K562 (cell line): Measurements from ENCODE around the gene CSRNP2. TPM values are rescaled to one million over a fixed set of nuclear protein-coding genes. Genes with fewer than 3 reads are reported as not detected.
A peak's percentile ranks its signal among the peaks of the same experiment; 100 is the strongest.

Experiments used
- CBX2 ChIP-seq: fragments of 200-600 bp; sonication (generic); IDR thresholded peaks from one replicate; pipeline ENCODE4 v1.6.1; 2012; ENCODE audit warnings: mild to moderate bottlenecking, low read length, inconsistent platforms; ENCODE audit not compliant: insufficient read depth, poor library complexity, severe bottlenecking
- DACH1 ChIP-seq: fragments of 450-650 bp; IDR thresholded peaks from 2 replicates; pipeline ENCODE4 v1.6.1; 2018; ENCODE audit not compliant: partially characterized antibody
- GTF2E2 ChIP-seq: fragments of 200-800 bp; sonication (Bioruptor generic); IDR thresholded peaks from 2 replicates; pipeline ENCODE4 v1.6.1; 2016; ENCODE audit warnings: missing genetic modification characterization, missing compliant biosample characterization
- HMG20B ChIP-seq: fragments of 250-450 bp; sonication (Bioruptor Pico); IDR thresholded peaks from 2 replicates; pipeline ENCODE4 v1.5.0; 2021; ENCODE audit warnings: mild to moderate bottlenecking
- KDM1A ChIP-seq, 2 experiments: fragments of 450-650 bp; IDR thresholded peaks; 2 replicates each; pipeline ENCODE4 v1.6.1; 2016; ENCODE audit warnings: mild to moderate bottlenecking in 2 of 2
- KLF6 ChIP-seq: fragments of 250-450 bp; sonication (Bioruptor Pico); IDR thresholded peaks from 2 replicates; pipeline ENCODE4 v1.4.0; 2020; ENCODE audit warnings: mild to moderate bottlenecking, moderate library complexity, borderline replicate concordance
- MAZ ChIP-seq, 2 experiments: fragments of 450-650 bp in 1 of 2; sonication (generic) in 1 of 2; formaldehyde crosslinking; IDR thresholded peaks in 1 of 2; conservative IDR thresholded peaks in 1 of 2; 2 replicates each; pipeline versions ENCODE4 v1.4.0 to v1.5.0; 2020; ENCODE audit warnings: mild to moderate bottlenecking in 1 of 2, missing genetic modification reagents in 1 of 2
- MTF1 ChIP-seq: fragments of 250-450 bp; sonication (Bioruptor Pico); IDR thresholded peaks from 2 replicates; pipeline ENCODE4 v1.9.0; 2021; ENCODE audit warnings: moderate library complexity, mild to moderate bottlenecking, inconsistent platforms, borderline replicate concordance
- SMARCC2 ChIP-seq: fragments of 450-650 bp; IDR thresholded peaks from 2 replicates; pipeline ENCODE4 v1.6.1; 2017; ENCODE audit warnings: antibody characterized with exemption, moderate library complexity, mild to moderate bottlenecking, low read depth
- ZNF165 ChIP-seq: fragments of 250-450 bp; sonication (Bioruptor Pico); IDR thresholded peaks from 2 replicates; pipeline ENCODE4 v1.4.0; 2020; ENCODE audit warnings: borderline replicate concordance
- ZNF3 ChIP-seq: fragments of 250-450 bp; sonication (Bioruptor Pico); IDR thresholded peaks from 2 replicates; pipeline ENCODE4 v1.5.0; 2021; ENCODE audit warnings: mild to moderate bottlenecking, moderate library complexity
- ZNF589 ChIP-seq: fragments of 200-800 bp; sonication (Bioruptor generic); IDR thresholded peaks from 2 replicates; pipeline ENCODE4 v1.6.1; 2016; ENCODE audit warnings: low read depth, missing genetic modification characterization, missing compliant biosample characterization
- ZNF695 ChIP-seq: fragments of 450-650 bp; formaldehyde crosslinking; IDR thresholded peaks from 2 replicates; pipeline ENCODE4 v1.4.0; 2020; ENCODE audit warnings: mild to moderate bottlenecking, moderate library complexity
- ZNF77 ChIP-seq: fragments of 250-450 bp; sonication (Bioruptor Pico); IDR thresholded peaks from 2 replicates; pipeline ENCODE4 v1.5.0; 2020
- polyA plus RNA-seq, 8 experiments: library from polyadenylated mRNA; depleted of rRNA in 4 of 8; stranded (reverse) in 5 of 8; unstranded in 3 of 8; fragments of >200 nt; fragmentation: Nextera tagmentation in 2 of 8; fragmentation: Illumina TruSeq in 1 of 8; extraction: Ambion mirVana in 2 of 8; extraction: Trizol in 1 of 8; gene quantifications; 2 replicates each; pipeline versions ENCODE4 v1.2.1 to v1.2.3, GENCODE V29; 2011 to 2014; ENCODE audit warnings: inconsistent platforms in 1 of 8, missing spikeins in 1 of 8
- total RNA-seq, 7 experiments: library from RNA; depleted of rRNA in 6 of 7; stranded (reverse); fragments of >200 nt in 6 of 7; fragmentation: Illumina TruSeq in 2 of 7; extraction: Trizol in 2 of 7; gene quantifications; 2 replicates each; pipeline versions ENCODE4 v1.2.1 to v1.2.3, GENCODE V29; 2011 to 2021; ENCODE audit warnings: low replicate concordance in 1 of 7
- TF ChIP-seq, protein P1 (sequence below): fragments of 250-450 bp; sonication (Bioruptor Pico); IDR thresholded peaks from 2 replicates; pipeline ENCODE4 v1.9.0; 2021; ENCODE audit warnings: mild to moderate bottlenecking
- TF ChIP-seq, protein P2 (sequence below), 2 experiments: fragments of 450-650 bp in 1 of 2; IDR thresholded peaks; 2 replicates each; pipeline ENCODE4 v1.6.1; 2011 to 2017; ENCODE audit warnings: low read depth in 2 of 2, antibody characterized with exemption in 1 of 2, borderline replicate concordance in 1 of 2, low read length in 1 of 2, mild to moderate bottlenecking in 1 of 2, mixed read lengths in 1 of 2; ENCODE audit not compliant: control insufficient read depth in 1 of 2
- TF ChIP-seq, protein P3 (sequence below): IDR thresholded peaks from 3 replicates; pipeline ENCODE4 v1.6.1; 2011; ENCODE audit warnings: borderline replicate concordance, mild to moderate bottlenecking; ENCODE audit not compliant: insufficient read length, insufficient read depth
- TF ChIP-seq, protein P4 (sequence below): sonication (generic); formaldehyde crosslinking; IDR thresholded peaks from 2 replicates; pipeline ENCODE4 v1.8.1; 2023; ENCODE audit warnings: mild to moderate bottlenecking, missing genetic modification reagents

Gene CSRNP2
- total and polyA plus RNA-seq, 9 of the 15 experiments (the other 6 are each of a cell fraction or from before 2014, with no cell fraction given), result 1.6 to 13.9 (median 5.9) TPM

DNA sequence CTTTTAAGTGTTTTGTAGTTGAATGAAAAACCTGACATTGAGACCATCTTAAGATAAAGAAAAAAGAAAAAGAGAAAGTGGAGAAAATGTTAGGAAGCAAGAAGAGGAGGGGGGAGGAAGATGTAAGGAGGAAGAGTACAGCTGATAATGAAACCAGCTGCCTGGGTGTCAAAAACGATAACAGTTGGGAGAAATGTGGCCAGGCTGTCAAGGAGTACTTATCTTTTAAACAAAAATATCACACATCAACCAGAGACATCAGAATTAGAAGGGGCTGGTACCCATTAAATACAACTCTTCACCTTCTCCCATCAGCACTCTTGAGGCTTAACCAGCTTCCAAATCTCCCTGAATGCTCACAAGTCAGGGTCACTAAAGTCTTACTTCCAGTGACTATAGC, 61.7 kb downstream of the CSRNP2 start (continued):
- TF ChIP-seq ZNF165 (CRISPR knock-in tag), result no peak
- TF ChIP-seq MTF1, result no peak
- no peak for TF ChIP-seq KLF6 (CRISPR knock-in tag)
- TF ChIP-seq DACH1, result peak; percentile 95
- no peak for TF ChIP-seq ZNF695 (CRISPR knock-in tag)
- TF ChIP-seq, protein P1, sequence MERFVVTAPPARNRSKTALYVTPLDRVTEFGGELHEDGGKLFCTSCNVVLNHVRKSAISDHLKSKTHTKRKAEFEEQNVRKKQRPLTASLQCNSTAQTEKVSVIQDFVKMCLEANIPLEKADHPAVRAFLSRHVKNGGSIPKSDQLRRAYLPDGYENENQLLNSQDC (CRISPR knock-in tag), result no peak
- TF ChIP-seq ZNF589 (CRISPR knock-in tag), result no peak
- TF ChIP-seq CBX2, result no peak
- TF ChIP-seq ZNF77 (CRISPR knock-in tag), result no peak
- peak; percentile 85 for TF ChIP-seq SMARCC2
- TF ChIP-seq, protein P2, sequence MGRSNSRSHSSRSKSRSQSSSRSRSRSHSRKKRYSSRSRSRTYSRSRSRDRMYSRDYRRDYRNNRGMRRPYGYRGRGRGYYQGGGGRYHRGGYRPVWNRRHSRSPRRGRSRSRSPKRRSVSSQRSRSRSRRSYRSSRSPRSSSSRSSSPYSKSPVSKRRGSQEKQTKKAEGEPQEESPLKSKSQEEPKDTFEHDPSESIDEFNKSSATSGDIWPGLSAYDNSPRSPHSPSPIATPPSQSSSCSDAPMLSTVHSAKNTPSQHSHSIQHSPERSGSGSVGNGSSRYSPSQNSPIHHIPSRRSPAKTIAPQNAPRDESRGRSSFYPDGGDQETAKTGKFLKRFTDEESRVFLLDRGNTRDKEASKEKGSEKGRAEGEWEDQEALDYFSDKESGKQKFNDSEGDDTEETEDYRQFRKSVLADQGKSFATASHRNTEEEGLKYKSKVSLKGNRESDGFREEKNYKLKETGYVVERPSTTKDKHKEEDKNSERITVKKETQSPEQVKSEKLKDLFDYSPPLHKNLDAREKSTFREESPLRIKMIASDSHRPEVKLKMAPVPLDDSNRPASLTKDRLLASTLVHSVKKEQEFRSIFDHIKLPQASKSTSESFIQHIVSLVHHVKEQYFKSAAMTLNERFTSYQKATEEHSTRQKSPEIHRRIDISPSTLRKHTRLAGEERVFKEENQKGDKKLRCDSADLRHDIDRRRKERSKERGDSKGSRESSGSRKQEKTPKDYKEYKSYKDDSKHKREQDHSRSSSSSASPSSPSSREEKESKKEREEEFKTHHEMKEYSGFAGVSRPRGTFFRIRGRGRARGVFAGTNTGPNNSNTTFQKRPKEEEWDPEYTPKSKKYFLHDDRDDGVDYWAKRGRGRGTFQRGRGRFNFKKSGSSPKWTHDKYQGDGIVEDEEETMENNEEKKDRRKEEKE (IDR thresholded peaks at IDR 0.05; ENCODE audit: borderline replicate concordance in 1 of 2, control insufficient read depth in 1 of 2, low read depth in 2 of 2, low read length in 1 of 2), result no peak
- TF ChIP-seq HMG20B (CRISPR knock-in tag), result no peak
- TF ChIP-seq, protein P3, sequence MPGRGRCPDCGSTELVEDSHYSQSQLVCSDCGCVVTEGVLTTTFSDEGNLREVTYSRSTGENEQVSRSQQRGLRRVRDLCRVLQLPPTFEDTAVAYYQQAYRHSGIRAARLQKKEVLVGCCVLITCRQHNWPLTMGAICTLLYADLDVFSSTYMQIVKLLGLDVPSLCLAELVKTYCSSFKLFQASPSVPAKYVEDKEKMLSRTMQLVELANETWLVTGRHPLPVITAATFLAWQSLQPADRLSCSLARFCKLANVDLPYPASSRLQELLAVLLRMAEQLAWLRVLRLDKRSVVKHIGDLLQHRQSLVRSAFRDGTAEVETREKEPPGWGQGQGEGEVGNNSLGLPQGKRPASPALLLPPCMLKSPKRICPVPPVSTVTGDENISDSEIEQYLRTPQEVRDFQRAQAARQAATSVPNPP, result no peak
- peak; percentile 57 to 72 for TF ChIP-seq MAZ (CRISPR knock-in tag; conservative IDR thresholded peaks at IDR 0.05 in 1 of 2, IDR thresholded peaks at IDR 0.05 in 1 of 2)
- no peak for TF ChIP-seq GTF2E2 (tag)
- peak; percentile 60 to 63 for TF ChIP-seq KDM1A (IDR thresholded peaks at IDR 0.05)
- no peak for TF ChIP-seq ZNF3 (CRISPR knock-in tag)
- TF ChIP-seq, protein P4, sequence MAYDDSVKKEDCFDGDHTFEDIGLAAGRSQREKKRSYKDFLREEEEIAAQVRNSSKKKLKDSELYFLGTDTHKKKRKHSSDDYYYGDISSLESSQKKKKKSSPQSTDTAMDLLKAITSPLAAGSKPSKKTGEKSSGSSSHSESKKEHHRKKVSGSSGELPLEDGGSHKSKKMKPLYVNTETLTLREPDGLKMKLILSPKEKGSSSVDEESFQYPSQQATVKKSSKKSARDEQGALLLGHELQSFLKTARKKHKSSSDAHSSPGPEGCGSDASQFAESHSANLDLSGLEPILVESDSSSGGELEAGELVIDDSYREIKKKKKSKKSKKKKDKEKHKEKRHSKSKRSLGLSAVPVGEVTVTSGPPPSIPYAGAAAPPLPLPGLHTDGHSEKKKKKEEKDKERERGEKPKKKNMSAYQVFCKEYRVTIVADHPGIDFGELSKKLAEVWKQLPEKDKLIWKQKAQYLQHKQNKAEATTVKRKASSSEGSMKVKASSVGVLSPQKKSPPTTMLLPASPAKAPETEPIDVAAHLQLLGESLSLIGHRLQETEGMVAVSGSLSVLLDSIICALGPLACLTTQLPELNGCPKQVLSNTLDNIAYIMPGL (CRISPR knock-in tag), result no peak
